Measurements from ENCODE around the gene DLG2.

- TF ChIP-seq, protein P1, sequence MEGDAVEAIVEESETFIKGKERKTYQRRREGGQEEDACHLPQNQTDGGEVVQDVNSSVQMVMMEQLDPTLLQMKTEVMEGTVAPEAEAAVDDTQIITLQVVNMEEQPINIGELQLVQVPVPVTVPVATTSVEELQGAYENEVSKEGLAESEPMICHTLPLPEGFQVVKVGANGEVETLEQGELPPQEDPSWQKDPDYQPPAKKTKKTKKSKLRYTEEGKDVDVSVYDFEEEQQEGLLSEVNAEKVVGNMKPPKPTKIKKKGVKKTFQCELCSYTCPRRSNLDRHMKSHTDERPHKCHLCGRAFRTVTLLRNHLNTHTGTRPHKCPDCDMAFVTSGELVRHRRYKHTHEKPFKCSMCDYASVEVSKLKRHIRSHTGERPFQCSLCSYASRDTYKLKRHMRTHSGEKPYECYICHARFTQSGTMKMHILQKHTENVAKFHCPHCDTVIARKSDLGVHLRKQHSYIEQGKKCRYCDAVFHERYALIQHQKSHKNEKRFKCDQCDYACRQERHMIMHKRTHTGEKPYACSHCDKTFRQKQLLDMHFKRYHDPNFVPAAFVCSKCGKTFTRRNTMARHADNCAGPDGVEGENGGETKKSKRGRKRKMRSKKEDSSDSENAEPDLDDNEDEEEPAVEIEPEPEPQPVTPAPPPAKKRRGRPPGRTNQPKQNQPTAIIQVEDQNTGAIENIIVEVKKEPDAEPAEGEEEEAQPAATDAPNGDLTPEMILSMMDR (IDR thresholded peaks at IDR 0.05; ENCODE audit: low read depth, low read length) = no peak
- TF ChIP-seq EZH2phosphoT487 (IDR thresholded peaks at IDR 0.05; ENCODE audit: low read depth) = no peak
Observed at GRCh38 chr11:84871116-84871515, 756.0 kb downstream of the DLG2 start.
